Subcutaneous adipose tissue (tissue), 4 donors: ENCODE results near the gene RASL11A. TPM values are rescaled to one million over a fixed set of nuclear protein-coding genes. Genes with fewer than 3 reads are reported as not detected.

Experiments used
- small RNA-seq: library from RNA; depleted of rRNA; stranded (forward); fragments of <200 nt; gene quantifications from one replicate; pipeline ENCODE3, GENCODE V24; 2016
- total RNA-seq, 4 donors: library from RNA; depleted of rRNA; stranded (reverse); fragments of >200 nt; gene quantifications; one replicate each; pipeline ENCODE4 v1.1.0, GENCODE V29; 2016
- TF ChIP-seq, protein P1 (sequence below): fragments of 450-650 bp; IDR thresholded peaks from one replicate; pipeline ENCODE4 v1.5.1; 2016; ENCODE audit warnings: low read depth, mild to moderate bottlenecking, control low read depth, antibody characterized with exemption, moderate library complexity

The RASL11A gene
- total RNA-seq, 4 donors from 2014 or later = 20.7 to 80.2 (median 52.5) TPM

DNA sequence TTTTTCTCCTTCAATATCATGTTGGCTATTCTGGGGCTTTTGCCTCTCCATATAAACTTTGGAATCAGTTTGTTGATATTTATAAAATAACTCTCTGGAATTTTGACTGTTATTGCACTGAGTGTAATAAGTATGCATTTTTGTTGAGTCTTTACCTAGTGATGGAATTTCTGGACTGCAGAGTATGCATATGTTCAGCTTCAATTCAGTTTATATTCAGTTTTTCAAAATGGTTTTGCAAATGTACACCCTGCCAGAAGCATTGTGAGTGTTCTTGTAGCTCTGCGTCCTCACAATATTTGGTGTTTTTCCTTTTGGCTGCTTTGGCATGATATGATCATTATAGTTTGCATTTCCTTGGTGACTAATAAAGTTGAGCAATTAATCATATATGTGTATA lies 43.1 kb downstream of the RASL11A start:
- TF ChIP-seq, protein P1, sequence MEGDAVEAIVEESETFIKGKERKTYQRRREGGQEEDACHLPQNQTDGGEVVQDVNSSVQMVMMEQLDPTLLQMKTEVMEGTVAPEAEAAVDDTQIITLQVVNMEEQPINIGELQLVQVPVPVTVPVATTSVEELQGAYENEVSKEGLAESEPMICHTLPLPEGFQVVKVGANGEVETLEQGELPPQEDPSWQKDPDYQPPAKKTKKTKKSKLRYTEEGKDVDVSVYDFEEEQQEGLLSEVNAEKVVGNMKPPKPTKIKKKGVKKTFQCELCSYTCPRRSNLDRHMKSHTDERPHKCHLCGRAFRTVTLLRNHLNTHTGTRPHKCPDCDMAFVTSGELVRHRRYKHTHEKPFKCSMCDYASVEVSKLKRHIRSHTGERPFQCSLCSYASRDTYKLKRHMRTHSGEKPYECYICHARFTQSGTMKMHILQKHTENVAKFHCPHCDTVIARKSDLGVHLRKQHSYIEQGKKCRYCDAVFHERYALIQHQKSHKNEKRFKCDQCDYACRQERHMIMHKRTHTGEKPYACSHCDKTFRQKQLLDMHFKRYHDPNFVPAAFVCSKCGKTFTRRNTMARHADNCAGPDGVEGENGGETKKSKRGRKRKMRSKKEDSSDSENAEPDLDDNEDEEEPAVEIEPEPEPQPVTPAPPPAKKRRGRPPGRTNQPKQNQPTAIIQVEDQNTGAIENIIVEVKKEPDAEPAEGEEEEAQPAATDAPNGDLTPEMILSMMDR = no peak

DNA sequence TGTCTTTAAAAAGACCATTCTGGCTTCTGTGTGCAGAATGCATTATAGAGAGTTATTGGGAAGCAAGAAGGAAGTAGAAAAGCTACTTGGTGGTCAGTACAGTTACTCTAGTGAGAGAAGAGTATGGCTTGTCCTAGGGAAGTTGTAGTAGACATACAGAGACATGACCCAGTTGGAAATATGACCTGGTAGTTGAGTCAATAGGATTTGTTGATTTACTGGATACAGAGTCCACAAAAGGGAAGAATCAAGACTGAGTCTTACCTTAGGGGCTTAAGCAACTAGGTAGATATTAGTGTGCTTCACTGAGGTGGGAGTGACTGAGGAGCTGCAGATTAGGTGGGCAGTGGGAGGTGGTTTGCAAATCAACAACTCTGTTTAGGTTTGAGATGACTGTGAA lies 48.8 kb downstream of the RASL11A start:
- TF ChIP-seq, protein P1 = no peak

DNA sequence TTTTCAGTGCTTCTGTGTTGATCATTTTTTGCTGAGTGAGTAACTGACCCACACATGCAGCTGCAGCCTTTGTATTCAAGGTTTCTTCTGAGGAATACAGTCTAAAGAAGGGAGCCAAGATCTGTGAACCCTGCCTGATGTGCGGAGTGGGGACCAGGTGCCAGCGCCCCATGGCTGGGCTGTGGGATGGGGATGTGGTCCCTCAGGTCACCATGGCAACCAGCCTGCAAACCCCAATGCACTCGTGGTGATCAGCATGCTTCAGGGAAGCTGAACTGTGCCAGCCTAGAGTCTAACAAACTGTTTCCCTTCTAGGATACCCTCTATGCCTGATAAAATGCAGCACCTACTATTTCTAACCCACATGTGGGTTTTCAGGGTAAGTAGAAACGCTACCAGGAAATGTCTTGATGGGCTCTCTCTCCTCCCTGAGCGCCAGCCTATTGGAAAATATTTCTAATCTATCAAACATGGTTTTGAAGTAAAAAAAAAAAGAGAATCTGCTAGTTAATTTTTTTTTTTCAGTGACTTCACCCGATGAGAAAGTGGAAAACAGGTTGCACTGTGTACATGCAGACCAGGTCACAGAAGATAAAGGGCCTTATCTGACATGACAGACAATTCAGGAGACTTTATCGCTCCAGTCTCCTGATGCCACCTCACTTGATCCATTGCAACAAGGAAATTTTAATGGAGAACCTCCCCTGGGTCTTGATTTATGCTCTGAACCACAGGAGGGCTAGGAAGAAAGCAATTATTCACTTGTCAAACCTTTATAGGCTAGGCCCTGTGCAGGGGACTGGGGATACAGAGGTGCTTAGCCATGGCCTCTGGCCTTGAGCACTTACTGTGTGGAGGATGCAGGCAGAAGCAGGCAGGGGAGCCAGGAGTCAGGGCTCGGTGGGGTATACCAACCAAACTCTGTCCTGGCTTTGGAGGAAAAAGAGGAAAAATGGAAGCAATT lies 51.1 kb downstream of the RASL11A start:
- TF ChIP-seq, protein P1 = no peak

Small RNA genes lying within 50 kb of the gene (small RNA-seq; reads per million reads assigned to genes)
- gene SNORA27 = not detected
- gene SNORD102 = not detected

Other genes with a start within 250 kb of the RASL11A start
- gene USP12, start 99.0 kb upstream of the RASL11A start, total RNA-seq = 10 to 100 TPM; 26.2 to 39.0 (median 28.9) TPM
- 1,000 to 10,000 TPM in 1 of 4 donors, 100 to 1,000 TPM in 3; 613 to 1,130 (median 904) TPM for gene RPL21, start 19.3 kb upstream of the RASL11A start, total RNA-seq
- gene GTF3A, start 153.8 kb downstream of the RASL11A start, total RNA-seq = 100 to 1,000 TPM; 181 to 263 (median 206) TPM
- gene MTIF3, start 179.7 kb downstream of the RASL11A start, total RNA-seq = 100 to 1,000 TPM in 3 of 4 donors, 10 to 100 TPM in 1; 96.6 to 165 (median 142) TPM